Lower lobe of right lung (tissue), 2 donors: Measurements from ENCODE around the gene NUDT6. TPM values are rescaled to one million over a fixed set of nuclear protein-coding genes. Genes with fewer than 3 reads are reported as not detected.

Source experiments
- ATAC-seq, 2 donors: fragments of 200-7000 bp; cut with Tn5 transposase; one replicate each; pipeline ENCODE4 v1.9.1; 2020 to 2022; ENCODE audit warnings: mild to moderate bottlenecking in 2 of 2, moderate library complexity in 2 of 2
- DNase-seq: peaks from one replicate; pipeline ENCODE4 v3.0.0-alpha.2; 2020
- H3K27ac ChIP-seq: fragments of 200-600 bp; one replicate; pipeline ENCODE4 v1.8.0; 2022
- H3K27me3 ChIP-seq: fragments of 200-600 bp; one replicate; pipeline ENCODE4 v1.8.0; 2022; ENCODE audit warnings: low read depth
- H3K36me3 ChIP-seq: fragments of 200-600 bp; one replicate; pipeline ENCODE4 v1.8.0; 2022; ENCODE audit warnings: mild to moderate bottlenecking
- H3K4me1 ChIP-seq: fragments of 200-600 bp; one replicate; pipeline ENCODE4 v1.8.0; 2022
- H3K4me3 ChIP-seq: fragments of 200-600 bp; one replicate; pipeline ENCODE4 v1.8.0; 2022; ENCODE audit warnings: mild to moderate bottlenecking
- H3K9me3 ChIP-seq: fragments of 200-600 bp; one replicate; pipeline ENCODE4 v1.8.0; 2022
- intact Hi-C: fragments of 100-400 bp; cut with DNase I; formaldehyde crosslinking; loops from one replicate; pipeline ENCODE4 v1.11.0; 2022
- total RNA-seq: library from RNA; stranded (reverse); fragmentation: NEBNext Ultra II Directional; extraction: Animal tissue kit (Norgen Biotek cat#: 25700); gene quantifications from one replicate; pipeline ENCODE4 v1.2.1, GENCODE V29; 2021
- TF ChIP-seq, protein P1 (sequence below): fragments of 200-600 bp; IDR thresholded peaks from one replicate; pipeline ENCODE4 v1.8.0; 2022; ENCODE audit warnings: antibody characterized with exemption, mild to moderate bottlenecking
- donor health status: DM: no; HTN: yes; CAD: no; lungs with severe emphysema.

Gene NUDT6
- total RNA-seq, 1 donor from 2014 or later: 5.3 TPM

DNA sequence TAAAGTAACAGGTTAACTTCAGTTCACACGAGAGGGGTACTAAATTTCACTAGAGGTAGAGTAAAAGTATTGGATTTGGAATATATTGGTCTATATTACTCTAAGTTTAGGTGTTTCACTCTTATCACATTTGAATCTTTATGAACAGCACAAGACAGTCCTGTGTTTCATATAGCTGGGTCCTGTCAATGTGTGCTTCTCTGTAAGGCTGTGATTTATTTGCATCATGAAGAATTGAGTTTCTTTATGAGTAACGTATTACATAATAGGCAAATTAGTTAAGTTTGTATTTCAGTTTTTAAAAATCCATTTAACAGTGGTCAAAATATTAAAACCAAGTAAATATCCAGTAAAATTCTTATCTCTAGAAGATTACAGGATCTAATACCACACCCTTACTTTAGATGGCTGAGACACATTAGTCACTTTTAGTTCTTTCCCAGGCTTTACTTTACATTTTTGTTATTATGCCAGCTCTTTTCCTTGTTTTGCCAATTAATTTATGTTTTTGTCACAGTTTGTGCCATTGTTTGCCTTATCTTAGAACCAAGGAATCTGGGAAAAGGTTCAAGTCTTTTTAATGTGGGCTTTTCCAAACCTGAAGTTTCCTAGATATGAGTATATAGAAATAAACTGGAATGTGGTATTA lies 32.1 kb downstream of the NUDT6 start:
- intact Hi-C loops: no loop called here

DNA sequence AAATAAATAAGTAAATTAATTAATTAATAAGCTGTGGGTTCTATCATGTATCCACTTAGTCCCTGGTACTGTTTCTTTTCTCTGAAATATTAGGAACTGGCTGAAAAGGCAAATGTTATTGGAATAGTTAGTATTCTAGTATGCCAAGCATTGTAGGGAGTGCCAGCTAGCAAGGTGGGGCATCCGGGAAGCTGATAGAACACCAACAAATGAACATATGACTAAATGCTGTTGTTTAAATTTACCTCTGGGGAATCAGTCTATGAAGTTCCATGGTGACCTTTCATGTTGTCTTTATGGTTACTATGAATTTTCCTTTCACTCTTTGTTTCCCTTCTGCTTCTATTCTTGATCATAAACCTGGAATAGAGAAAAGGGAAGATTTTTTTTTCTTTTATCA lies 32.7 kb downstream of the NUDT6 start:
- Histone ChIP-seq H3K4me3 (no peak overlapping the region), H3K27me3 (no peaks in the 10 kb centered on the region), H3K9me3 (no peaks in the 10 kb centered on the region), H3K27ac (no peak overlapping the region), H3K4me1 (no peaks in the 10 kb centered on the region), H3K36me3 (peaks cover 23% of the 10 kb centered on the region)
- intact Hi-C loops: no loop called here
- DNase-seq (no peak), ATAC-seq (no peak)
- TF ChIP-seq, protein P1, sequence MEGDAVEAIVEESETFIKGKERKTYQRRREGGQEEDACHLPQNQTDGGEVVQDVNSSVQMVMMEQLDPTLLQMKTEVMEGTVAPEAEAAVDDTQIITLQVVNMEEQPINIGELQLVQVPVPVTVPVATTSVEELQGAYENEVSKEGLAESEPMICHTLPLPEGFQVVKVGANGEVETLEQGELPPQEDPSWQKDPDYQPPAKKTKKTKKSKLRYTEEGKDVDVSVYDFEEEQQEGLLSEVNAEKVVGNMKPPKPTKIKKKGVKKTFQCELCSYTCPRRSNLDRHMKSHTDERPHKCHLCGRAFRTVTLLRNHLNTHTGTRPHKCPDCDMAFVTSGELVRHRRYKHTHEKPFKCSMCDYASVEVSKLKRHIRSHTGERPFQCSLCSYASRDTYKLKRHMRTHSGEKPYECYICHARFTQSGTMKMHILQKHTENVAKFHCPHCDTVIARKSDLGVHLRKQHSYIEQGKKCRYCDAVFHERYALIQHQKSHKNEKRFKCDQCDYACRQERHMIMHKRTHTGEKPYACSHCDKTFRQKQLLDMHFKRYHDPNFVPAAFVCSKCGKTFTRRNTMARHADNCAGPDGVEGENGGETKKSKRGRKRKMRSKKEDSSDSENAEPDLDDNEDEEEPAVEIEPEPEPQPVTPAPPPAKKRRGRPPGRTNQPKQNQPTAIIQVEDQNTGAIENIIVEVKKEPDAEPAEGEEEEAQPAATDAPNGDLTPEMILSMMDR: no peak

More for the DNA sequence above, 32.1 kb downstream of the NUDT6 start:
- DNase-seq: no peak
- Histone ChIP-seq H3K27ac (no peak overlapping the region), H3K4me3 (no peak overlapping the region), H3K9me3 (no peaks in the 10 kb centered on the region), H3K36me3 (peaks cover 23% of the 10 kb centered on the region), H3K4me1 (no peaks in the 10 kb centered on the region), H3K27me3 (no peaks in the 10 kb centered on the region)
- no peak for ATAC-seq
- TF ChIP-seq, protein P1: no peak

DNA sequence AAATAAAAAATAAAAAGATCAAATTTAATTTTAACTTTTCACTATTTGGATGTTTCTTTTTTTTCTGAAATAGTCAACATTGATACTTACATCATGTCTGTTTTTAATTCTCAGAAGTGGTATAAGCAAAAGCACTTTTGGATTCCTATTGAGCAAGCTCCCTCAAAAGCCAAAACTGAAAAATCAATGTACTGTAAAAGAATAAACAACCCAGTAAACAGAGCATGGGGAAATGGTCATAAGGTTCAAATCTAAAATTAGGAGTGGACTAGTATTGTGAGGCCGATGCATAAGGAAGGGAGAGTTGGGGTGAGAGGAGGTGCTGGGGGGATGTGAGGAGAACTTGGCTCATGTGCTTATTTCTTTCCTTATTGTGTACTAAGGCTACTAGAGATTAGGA lies 37.9 kb downstream of the NUDT6 start:
- DNase-seq (no peak), ATAC-seq (no peak)
- TF ChIP-seq, protein P1: no peak

DNA sequence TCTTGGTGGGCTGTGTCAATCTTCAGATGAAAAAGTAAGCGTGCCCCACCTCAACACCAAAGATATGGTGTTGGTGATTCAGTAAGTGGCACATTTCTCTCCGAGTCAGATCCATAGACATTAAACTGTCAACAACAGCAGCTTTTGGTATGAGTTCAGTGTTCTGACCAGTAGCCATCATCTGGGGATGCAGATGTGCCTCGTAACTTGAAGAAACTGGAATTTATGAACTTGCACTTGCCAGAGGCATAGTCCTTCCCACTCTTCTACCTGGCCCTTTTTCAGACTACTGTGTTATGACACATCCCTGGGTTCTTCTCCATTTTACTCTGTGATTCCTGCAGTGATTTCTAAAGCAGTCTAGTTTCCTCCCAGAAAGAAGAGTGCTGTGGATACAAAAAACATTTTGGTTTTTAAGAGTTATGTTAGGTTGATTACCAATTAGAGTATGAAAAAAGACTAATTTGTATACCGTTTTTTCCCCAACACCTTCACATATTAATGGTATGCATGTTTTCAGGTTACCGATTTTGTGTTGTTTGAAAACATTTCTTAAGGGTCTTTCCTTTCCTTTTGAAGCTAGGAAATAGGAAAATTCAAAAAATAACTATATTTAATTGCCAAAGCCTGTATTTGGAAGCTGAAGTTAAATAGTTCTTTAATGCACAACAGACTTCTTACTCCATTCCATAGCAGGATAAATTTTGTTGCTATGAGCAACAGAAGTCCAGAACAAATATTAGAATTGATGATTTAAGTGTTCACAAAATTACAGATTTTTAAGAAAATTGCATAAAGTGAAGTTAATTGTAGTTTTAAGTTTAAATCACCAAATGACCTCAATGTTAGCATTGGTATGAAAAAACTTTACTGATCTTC lies 39.3 kb downstream of the NUDT6 start:
- DNase-seq: no peak
- H3K4me1 ChIP-seq: no peaks in the 10 kb centered on the region
- no peaks in the 10 kb centered on the region for H3K9me3 ChIP-seq
- intact Hi-C loops: no loop called here
- no peak overlapping the region for H3K4me3 ChIP-seq
- H3K27ac ChIP-seq: no peak overlapping the region
- ATAC-seq: no peak
- no peaks in the 10 kb centered on the region for H3K36me3 ChIP-seq
- no peaks in the 10 kb centered on the region for H3K27me3 ChIP-seq
- TF ChIP-seq, protein P1: no peak

More for the DNA sequence above, 37.9 kb downstream of the NUDT6 start:
- no peaks in the 10 kb centered on the region for H3K4me1 ChIP-seq
- no peak overlapping the region for H3K4me3 ChIP-seq
- H3K36me3 ChIP-seq: no peaks in the 10 kb centered on the region
- intact Hi-C loops: no loop called here
- no peaks in the 10 kb centered on the region for H3K9me3 ChIP-seq
- H3K27me3 ChIP-seq: no peaks in the 10 kb centered on the region
- no peak overlapping the region for H3K27ac ChIP-seq

DNA sequence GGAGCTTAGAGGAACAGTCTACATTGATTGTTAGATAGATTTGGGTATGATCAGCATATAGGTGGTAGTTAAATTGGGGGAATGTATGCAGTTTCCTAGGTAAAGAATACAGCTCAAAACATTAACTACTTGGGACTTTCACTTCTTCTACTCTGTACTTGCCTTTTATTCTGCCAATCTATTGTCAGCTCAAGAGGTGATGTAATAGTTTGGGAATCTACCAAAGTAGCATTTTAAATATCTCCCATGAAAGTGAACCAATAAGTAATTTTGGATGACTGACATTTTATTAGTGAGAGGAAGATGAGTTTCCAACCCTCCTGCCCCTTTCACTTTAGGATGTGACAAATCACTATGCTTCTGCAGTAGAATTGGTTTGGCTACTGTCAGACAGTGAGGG lies 43.4 kb downstream of the NUDT6 start:
- ATAC-seq: no peak
- Histone ChIP-seq H3K27ac (no peak overlapping the region), H3K36me3 (no peaks in the 10 kb centered on the region), H3K4me3 (no peak overlapping the region), H3K27me3 (no peaks in the 10 kb centered on the region), H3K9me3 (no peaks in the 10 kb centered on the region), H3K4me1 (no peaks in the 10 kb centered on the region)
- DNase-seq: no peak
- TF ChIP-seq, protein P1: no peak
- intact Hi-C loops: no loop called here
